Transverse colon (tissue), 3 donors: ENCODE data around the gene ABHD11.
A peak's percentile ranks its signal among the peaks of the same experiment; 100 is the strongest.

ENCODE experiments used
- CTCF ChIP-seq, 5 experiments: fragments of 200-600 bp in 3 of 5; fragments of 450-650 bp in 2 of 5; sonication (generic) in 3 of 5; IDR thresholded peaks; 1 replicate in 2 of 5; 2 replicates in 3 of 5; pipeline ENCODE4 v1.5.1; 2016 to 2017; ENCODE audit warnings: antibody characterized with exemption in 5 of 5, inconsistent platforms in 3 of 5, mild to moderate bottlenecking in 2 of 5, moderate library complexity in 1 of 5
- EP300 ChIP-seq: sonication (generic); formaldehyde crosslinking; IDR thresholded peaks from one replicate; pipeline ENCODE4 v1.6.1; 2017; ENCODE audit warnings: antibody characterized with exemption, low read depth
- POLR2A ChIP-seq: fragments of 450-650 bp; IDR thresholded peaks from one replicate; pipeline ENCODE4 v1.6.1; 2016; ENCODE audit warnings: antibody characterized with exemption, mild to moderate bottlenecking, moderate library complexity

- TF ChIP-seq CTCF (IDR thresholded peaks at IDR 0.05) = peak in 2 of 5 experiments; percentile 32 to 39
- no peak for TF ChIP-seq EP300
- no peak for TF ChIP-seq POLR2A
These were observed 3.7 kb upstream of the ABHD11 start for GRCh38 chr7:73742338-73742752.
